HG03442 (cell line): Measurements from ENCODE around the gene SLK.

Source experiments
- ATAC-seq: cut with Tn5 transposase; IDR thresholded peaks from one replicate; pipeline ENCODE4 v1.9.1; 2021; ENCODE audit warnings: mild to moderate bottlenecking, moderate library complexity; ENCODE audit not compliant: unreplicated experiment

Gene SLK

DNA sequence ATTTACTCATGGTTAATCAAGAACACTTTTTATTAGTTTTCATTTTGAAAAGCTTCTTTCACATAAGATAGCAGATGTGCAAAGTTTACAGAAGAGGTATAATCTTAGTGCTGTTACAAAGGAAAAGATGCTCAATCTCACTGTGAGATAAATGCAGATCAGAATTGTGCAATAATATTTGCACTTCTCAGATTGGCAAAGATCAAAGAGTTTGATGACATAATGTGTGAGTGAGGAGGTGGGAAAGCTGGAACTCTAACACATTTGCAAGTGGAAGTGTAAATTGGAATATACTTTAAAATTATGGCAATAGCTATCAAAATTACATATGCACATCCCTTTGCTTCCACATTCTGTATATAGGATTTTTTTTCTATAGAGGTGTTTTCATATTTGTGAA is 27.4 kb upstream of the SLK start:
- no peak for ATAC-seq

DNA sequence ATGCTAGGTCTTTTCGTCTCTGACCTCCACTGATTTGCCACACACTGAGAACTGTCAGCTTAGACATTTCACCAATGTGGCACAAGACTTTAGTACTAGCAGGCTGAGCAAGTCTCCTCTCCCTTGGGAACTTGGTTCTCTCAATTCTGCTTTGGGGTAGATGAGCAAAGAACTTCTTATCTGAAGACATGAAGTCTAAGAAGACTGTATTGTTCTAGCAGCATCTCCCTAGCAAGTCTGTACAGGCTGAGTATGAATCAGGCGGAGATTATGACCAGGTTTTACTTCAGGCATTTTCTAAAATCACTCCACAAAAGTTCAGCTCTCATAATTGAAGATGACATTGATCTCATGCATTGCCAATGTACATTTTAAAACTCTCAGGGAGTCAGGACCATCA is 25.1 kb upstream of the SLK start:
- ATAC-seq, result no peak

- ATAC-seq, result no peak
These were observed 24.1 kb upstream of the SLK start for GRCh38 chr10:103942866-103943265.

GRCh38 chr10:103947799-103948516 is 19.0 kb upstream of the SLK start:
- ATAC-seq, result no peak

- ATAC-seq, result no peak
These were observed 17.2 kb upstream of the SLK start for GRCh38 chr10:103949728-103950127.

DNA sequence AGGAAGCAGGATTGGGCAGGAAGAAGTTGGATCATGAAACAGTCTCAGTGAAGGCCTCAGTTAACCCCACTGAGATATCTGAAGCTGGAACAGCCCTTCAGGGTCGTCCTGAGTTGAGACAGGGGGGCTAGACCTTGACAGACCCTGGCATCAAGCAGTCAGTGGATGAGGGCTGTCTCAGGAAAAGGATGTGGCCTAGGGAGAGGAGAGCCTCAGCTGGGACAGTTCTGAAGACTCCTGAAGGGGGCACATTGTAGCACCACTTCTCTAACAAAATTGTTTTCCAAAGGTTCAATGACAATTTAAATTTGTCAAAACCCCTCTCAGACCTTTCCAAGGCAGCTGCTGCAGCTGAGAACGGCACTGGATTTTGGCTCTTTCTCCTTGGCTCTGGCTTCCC is 15.8 kb upstream of the SLK start:
- ATAC-seq, result no peak

- ATAC-seq, result no peak
These were observed 15.0 kb upstream of the SLK start for GRCh38 chr10:103951942-103952341.

DNA sequence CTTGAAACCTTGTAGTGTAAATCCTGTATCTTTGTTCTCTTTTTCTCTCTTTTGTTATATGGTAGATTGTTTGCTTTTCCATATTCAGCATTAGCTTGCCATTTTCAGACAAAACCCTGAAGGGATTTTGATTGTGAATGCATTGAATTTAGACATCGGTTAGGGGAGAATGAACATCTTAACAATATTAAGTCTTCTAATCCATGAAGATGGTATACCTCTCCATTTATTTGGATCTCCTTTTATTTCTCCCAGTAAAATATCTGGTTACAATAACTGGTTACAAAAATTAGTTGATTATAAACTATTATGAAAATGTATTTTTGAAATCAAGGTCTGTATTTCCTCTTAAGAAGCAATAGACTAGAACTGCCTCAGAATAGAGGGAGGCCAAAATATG is 12.4 kb upstream of the SLK start:
- no peak for ATAC-seq

DNA sequence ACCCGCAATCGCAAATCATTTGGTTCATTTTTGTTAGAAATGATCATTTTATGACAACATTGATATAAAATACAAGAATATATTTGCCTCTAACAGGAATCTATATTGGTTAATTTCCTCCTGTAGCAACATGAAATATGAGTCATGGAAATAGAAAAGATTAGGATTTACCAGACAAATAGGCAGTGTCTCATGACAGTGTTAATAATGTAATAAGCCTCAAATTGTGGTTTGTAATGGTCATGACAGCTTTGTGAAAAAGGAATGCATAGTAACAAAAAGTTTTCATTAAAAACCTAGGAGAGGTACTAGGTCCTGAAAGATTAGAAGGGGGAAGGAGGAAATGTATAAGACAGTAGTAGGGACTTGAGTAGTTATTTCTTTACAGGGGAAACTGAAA is 7.9 kb upstream of the SLK start:
- no peak for ATAC-seq

DNA sequence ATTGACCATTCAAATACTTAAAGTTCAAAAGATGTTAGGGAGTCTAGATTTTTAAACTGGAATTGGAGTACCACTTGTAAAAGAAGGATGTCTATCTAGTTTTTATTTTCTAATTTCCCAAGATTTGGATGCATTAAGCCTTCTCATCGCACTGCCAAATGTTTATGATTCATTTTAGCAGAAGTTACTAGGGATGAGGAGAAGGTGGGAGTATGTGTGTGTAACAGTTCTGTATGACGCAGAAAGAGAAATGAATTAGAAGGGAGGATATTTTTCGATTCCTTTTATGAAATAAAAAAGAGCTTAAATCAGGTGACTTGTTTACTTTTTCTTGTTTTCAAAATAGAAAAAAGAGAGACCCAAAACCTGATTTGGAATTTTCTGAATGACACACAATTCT is 6.8 kb upstream of the SLK start:
- ATAC-seq, result no peak

GRCh38 chr10:103967448-103968071 is 620 bp downstream of the SLK start:
- peak; percentile 41 for ATAC-seq

- ATAC-seq, result no peak
These were observed 1.8 kb downstream of the SLK start for GRCh38 chr10:103968441-103969391.

DNA sequence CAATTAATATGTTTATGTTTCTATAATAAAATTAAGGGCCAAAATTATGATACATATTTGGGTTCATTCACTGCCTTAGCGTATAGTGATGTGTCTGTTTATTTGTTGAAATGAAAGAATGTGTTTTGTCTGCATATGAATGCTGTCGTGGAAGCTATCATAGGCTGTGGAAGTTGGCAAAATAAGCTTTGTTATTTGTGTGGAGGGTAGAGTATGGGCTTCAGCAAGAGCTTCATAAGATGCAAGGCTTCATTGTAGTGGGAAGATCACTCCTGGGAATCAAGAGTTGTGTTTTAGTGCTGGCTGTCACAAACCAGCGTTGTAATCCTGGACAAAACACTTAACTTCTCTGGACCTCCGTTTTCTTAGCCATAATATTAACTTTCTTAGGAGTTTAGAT is 2.5 kb downstream of the SLK start:
- ATAC-seq, result no peak

DNA sequence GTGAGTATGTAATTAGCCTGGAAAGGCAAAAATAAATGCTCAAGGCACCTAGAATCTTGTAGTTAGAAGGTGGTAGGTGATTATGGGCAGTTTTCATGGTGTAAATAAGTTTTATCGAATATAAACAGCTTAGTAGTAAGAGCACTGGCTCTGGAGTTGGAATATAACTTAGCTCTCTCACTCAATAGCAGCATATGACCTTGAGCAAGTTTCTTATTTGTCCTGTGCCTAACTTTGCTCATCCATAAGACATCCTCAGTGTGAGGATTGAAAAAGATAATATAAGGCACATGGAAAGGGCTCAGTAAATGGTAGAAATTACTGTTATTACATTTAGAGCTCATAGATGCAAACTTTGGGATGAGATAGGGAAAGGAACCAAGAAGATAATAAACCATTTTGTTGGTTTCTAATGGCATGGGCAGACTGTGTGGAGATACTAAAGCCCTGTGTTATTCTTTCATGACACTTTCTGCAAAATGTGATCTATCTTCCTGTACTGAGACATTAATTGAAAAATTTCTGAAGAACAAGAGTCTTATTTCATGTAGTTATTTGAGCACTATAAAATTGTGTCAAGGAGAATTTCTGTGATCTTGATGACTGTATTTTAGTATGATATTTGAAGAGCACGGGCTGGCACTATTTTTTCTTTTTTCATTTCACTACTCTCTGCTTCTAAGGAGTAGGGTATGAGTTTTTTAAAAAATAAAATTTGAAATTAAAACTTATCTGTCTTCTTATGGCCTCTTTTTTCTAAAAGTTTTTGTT is 3.1 kb downstream of the SLK start:
- ATAC-seq, result no peak

DNA sequence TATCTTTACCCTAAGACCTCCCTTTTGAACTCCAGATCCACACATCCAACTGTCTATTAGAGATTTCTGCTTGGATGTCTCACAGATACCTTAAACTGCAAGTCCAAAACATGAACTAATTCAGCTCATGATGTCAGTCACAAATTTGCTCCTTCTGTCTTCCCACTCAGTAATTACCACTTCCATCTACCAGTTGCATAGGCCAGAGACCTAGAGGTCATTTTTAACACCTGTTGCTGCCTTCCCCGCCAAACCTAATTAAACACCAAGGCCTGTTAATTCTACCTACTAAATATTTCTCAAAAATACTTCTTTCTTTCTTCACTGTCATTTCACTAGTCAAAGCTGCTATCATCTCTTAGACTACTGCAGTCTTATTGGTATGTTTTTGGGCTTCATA is 8.2 kb downstream of the SLK start:
- ATAC-seq, result no peak

DNA sequence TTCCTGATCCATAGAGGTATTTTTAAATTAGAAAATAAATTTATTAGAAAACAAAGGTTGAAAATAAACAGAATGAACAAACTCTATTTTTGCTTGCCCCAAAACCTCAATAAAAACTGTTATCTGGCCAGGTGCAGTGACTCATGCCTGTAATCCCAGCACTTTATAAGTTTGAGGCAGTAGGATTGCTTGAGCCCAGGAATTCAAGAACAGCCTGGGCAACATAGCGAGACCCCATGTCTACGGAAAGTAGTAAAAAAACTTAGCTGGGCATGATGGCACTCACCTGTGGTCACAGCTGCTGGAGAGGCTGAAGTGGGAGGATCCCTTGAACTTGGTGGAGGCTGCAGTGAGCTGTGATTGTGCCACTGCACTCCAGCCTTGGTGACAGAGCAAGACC is 10.3 kb downstream of the SLK start:
- ATAC-seq, result no peak

DNA sequence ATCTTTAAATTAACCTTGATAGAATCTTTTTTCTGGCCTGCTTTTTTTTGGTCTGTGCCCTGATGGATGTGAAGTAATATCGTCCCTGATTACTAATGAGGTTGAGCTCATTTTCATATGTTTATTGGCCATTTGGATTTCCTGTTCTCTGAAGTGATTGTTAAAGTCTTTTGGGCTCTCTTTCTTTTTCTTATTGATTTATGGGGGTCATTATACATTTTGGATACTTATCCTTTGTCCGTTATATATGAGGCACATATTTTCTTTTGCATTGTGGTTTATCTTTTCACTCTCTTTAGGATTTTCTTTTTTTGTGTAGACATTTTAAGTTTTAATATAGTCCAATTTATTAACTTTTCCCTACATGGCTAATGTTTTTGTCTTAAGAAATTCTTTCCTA is 12.6 kb downstream of the SLK start:
- ATAC-seq, result no peak

- ATAC-seq, result no peak
These were observed 13.5 kb downstream of the SLK start for GRCh38 chr10:103980288-103980906.

DNA sequence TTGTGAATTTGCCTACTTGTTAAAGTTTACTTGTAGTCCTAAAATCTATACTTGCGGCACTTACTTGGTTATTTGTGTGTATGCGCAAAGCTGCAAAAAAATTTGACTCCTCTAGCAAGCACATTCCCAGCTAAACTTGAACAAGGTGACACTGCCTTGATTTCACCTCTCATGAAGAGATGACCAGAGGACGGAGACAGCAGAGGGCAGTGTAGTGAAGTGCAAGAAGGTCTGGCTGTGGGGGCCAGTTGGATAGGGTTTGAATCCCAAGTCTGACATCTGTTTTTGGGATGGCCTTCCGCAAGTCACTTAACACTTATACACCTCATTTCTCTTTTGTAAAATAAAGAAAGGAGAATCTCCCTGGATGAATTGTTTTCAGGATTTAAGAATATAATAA is 15.7 kb downstream of the SLK start:
- ATAC-seq, result no peak

GRCh38 chr10:103983367-103983911 is 16.5 kb downstream of the SLK start:
- peak; percentile 86 for ATAC-seq
